Ramos (cell line): ENCODE results near the gene HAL.
"Not testable (repeated sequence)": the region's sequence is repeated elsewhere in the genome, so short reads cannot be mapped to it uniquely, and the experiment has no call there.

Source experiments
- in situ Hi-C: fragments of 300-500 bp; cut with MboI; formaldehyde crosslinking; loops from one replicate; pipeline ENCODE4 v1.14.3; 2022; ENCODE audit warnings: low sequenced_read_pairs; ENCODE audit not compliant: unreplicated experiment

HAL gene

GRCh38 chr12:95978774-95979173, 17.4 kb downstream of the HAL start:
- in situ Hi-C loops: no loop called here

GRCh38 chr12:95978351-95978750, 17.8 kb downstream of the HAL start:
- in situ Hi-C loops: no loop called here

GRCh38 chr12:95977764-95978305, 18.3 kb downstream of the HAL start:
- in situ Hi-C loops: no loop called here

- in situ Hi-C loops: no loop called here
Measured at GRCh38 chr12:95976416-95976832, 19.7 kb downstream of the HAL start.

- in situ Hi-C loops: no loop called here
Measured at GRCh38 chr12:95975491-95975890, 20.7 kb downstream of the HAL start.

GRCh38 chr12:95974358-95974757, 21.8 kb downstream of the HAL start:
- in situ Hi-C loops: no loop called here

- in situ Hi-C loops: no loop called here
Measured at GRCh38 chr12:95972832-95973456, 23.2 kb downstream of the HAL start.

- in situ Hi-C loops: no loop called here
Measured at GRCh38 chr12:95970905-95971304, 25.2 kb downstream of the HAL start.

- in situ Hi-C loops: not testable (repeated sequence)
Measured at GRCh38 chr12:95969116-95969515, 27.0 kb downstream of the HAL start.

GRCh38 chr12:95967301-95967700, 28.8 kb downstream of the HAL start:
- in situ Hi-C loops: no loop called here

- in situ Hi-C loops: no loop called here
Measured at GRCh38 chr12:95966287-95966870, 29.8 kb downstream of the HAL start.

- in situ Hi-C loops: no loop called here
Measured at GRCh38 chr12:95963096-95963495, 33.0 kb downstream of the HAL start.

- in situ Hi-C loops: no loop called here
Measured at GRCh38 chr12:95962222-95962621, 33.9 kb downstream of the HAL start.

- in situ Hi-C loops: no loop called here
Measured at GRCh38 chr12:95960241-95960640, 35.9 kb downstream of the HAL start.

- in situ Hi-C loops: no loop called here
Measured at GRCh38 chr12:95959107-95959506, 37.0 kb downstream of the HAL start.

- in situ Hi-C loops: no loop called here
Measured at GRCh38 chr12:95956557-95957145, 39.5 kb downstream of the HAL start.

GRCh38 chr12:95955549-95956159, 40.5 kb downstream of the HAL start:
- in situ Hi-C loops: no loop called here

- in situ Hi-C loops: no loop called here
Measured at GRCh38 chr12:95953000-95953399, 43.1 kb downstream of the HAL start.

GRCh38 chr12:95951515-95951914, 44.6 kb downstream of the HAL start:
- in situ Hi-C loops: no loop called here

GRCh38 chr12:95949477-95950206, 46.5 kb downstream of the HAL start:
- in situ Hi-C loops: no loop called here
